Activated CD4-positive, alpha-beta T cell treated with anti-CD3 and anti-CD28 coated beads, Interleukin-2, amount 50 U/mL, for 4 hours (primary cell): ENCODE measurements around the gene PDXP.
"Not testable (repeated sequence)": the region's sequence is repeated elsewhere in the genome, so short reads cannot be mapped to it uniquely, and the experiment has no call there.

ENCODE experiments used
- DNase-seq, 2 experiments: peaks; one replicate each; pipeline ENCODE4 v3.0.0-alpha.2; 2020

Gene PDXP

DNA sequence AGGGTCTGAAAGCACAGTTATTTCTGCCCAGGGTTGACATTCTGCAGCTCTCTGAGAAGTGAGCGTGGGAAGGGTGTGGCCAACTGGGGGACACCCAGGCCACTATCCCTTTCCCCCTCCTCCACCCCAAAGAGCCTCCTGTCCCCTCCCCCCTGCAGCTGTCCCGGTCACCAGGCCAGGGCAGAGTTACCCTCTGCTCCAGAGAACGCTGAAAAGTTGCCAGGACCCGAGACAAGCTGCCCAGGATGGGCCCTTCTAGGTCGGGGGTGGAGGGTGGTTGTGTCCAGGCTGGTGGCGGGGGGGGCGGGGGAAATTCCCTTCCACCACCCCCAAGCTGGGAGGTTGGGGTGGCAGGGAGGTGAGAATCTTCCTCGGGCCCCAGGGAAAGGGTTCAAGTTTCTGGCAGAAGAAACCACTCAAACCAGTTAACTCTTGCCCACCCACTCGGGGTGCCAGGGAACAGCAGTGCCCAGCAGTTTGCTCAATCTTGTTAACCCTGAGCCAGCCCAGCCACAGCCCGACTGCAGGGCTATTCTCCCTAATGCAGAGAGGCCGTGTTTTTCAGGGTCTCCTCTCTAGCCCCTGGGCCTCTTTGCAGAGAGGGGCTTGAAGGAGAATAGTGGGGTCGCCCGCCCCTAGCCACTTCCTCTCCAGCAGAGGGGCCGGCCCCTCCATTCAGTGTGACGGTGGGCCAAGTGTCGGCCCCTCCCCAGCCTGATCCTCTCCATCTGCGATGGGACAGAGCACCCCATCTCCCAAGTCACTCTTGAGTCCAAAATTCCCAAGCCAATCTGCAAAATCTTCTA lies 17.6 kb downstream of the PDXP start:
- DNase-seq: no peak

DNA sequence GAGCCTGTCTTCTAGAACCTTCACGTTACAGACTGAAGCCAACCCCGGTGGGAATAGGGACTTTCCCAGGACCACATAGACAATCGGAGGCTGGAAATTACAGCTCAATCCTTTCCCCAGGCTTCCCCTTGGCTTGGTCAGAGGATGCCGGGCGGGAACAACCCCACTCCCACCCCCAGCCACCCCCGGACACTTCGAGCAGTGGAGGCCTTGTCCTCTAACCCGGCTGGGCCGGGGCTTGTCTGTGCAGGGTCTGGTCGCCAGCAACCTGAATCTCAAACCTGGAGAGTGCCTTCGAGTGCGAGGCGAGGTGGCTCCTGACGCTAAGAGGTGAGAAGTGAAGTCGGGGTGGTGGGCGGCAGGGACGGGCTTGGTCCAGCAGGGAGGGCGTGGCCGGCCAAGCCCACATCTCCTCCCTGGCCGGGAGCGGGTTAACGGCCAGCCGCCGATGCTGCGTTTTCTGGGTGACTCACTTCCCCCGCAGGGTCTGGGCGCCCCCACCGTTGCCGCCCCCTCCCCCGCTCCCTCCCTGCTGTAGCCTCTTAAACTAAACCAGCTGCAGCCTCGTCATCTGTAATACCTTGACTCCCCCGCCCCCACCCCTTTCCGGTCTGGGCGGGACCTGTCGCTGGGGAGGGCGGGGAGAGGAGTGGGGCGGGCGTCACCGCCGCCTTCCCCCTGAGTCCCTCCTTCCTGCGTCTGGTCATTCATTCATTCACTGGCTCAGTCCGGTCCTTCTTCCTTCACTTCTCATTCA lies 18.4 kb downstream of the PDXP start:
- DNase-seq: peak; percentile 95

DNA sequence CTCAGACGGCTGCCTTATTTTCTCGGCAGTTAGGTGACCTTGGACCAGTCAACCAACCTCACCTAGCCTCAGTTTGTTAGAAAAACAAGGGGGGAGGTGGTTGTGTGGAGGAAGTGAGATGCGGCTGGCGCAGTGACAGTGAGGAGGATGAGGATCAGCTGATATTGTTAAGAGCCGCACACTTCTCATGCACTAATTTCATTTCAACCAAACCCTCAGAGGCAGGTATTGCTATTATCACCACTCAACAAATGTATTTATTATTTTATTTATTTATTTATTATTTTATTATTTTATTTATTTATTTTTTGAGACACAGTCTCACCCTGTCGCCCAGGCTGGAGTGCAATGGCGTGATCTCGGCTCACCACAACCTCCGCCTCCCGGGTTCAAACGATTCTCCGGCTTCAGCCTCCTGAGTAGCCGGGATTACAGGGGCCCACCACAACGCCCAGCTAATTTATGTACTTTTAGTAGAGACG lies 19.0 kb downstream of the PDXP start:
- DNase-seq: no peak

DNA sequence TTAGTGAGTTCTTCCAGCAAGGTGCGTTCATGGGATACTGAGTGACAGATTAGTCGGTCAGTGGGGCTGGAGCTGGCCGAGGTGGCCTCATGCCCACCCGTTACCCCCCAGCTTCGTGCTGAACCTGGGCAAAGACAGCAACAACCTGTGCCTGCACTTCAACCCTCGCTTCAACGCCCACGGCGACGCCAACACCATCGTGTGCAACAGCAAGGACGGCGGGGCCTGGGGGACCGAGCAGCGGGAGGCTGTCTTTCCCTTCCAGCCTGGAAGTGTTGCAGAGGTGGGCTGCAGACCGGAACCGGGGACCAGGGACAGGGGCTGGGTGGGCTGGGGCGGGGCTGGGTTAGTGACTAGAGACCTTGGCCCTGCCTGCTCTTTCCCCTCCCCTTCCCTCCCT lies 19.8 kb downstream of the PDXP start:
- no peak for DNase-seq

DNA sequence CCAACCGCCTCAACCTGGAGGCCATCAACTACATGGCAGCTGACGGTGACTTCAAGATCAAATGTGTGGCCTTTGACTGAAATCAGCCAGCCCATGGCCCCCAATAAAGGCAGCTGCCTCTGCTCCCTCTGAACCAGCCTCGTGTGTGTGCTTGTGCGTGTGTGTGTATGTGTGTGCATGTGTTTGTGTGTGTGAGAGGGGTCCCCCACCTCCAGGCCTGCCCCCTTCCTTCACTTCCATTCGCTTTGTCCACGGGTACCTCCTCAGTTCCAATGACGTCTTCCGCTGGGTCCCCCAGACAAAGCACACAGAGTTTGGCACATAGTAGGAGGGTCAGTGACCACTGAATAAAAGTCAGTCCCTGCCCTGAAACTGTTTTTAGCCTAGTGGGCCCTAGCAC lies 21.1 kb downstream of the PDXP start:
- no peak for DNase-seq

DNA sequence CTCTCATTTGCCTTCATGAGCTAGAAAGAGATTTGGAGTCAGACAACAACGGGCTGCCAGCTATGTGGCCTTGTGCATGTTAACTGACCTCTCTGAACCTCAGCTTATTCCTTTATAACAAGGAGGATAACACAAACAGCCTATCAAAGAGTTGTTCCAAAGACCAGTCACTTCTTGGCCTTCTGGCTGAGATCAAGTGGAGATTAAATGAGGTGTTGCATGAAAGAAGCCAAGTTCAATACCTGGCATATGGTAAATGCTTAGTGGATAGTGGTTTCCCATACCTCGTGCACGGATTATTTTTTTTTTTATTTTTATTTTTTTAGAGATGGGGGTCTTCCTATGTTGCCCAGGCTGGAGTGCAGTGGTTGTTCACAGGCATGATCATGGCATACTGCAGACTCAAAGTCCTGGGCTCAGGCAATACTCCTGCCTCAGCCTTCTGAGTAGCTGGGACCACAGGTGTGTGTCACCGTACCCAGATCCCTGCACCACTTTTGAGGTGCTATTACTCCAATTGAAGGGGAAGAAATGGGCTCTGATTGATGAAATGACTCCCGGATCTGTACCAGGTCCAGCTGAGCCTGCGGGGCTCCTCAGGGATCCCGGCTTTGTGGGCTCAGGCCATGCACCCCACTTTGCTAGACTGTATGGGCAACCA lies 21.8 kb downstream of the PDXP start:
- no peak for DNase-seq

DNA sequence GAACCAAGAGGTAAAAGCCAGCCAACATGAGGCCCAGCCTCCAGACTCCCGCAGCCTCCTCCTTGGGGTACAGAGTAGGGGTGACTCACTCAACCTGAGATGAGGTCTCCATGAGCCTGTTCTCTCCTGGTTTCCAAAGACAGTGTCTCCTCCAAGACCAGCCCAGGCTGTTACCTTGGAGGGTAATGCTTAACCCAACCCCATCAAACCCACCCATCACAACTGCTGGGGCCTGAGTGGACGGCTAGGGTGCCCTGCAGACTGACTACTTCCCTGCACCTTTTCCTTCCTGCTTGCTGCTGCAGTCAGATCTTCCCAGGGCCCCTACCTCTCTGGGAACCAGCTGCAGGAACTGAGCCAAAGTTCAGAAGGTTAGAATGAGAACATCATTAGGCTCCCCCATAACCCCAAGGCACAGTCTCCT lies 22.5 kb downstream of the PDXP start:
- no peak for DNase-seq

DNA sequence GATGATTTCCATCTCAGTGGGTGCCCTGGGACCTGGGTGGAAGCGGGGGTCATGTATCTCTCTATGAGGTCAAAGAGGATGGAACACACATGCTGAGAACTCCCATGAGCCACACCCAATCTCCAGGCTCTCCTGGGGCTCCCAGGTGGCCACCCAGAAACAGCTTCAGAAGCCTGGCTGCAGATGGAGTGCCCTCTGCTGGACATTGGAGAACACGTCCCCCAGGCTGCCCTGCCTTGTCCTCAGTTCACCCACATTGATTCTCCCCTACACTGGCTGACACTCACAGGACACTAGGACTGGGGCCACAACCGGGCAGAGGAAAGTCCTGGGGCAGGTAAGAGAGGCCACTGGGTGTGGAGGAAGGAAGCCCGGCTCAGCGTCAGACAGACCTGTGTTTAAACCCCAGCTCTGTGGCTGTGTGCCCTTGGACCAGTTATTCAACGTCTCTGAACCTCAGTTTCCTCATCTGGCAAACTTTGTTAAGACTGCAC lies 23.1 kb downstream of the PDXP start:
- DNase-seq: peak; percentile 68 to 69

DNA sequence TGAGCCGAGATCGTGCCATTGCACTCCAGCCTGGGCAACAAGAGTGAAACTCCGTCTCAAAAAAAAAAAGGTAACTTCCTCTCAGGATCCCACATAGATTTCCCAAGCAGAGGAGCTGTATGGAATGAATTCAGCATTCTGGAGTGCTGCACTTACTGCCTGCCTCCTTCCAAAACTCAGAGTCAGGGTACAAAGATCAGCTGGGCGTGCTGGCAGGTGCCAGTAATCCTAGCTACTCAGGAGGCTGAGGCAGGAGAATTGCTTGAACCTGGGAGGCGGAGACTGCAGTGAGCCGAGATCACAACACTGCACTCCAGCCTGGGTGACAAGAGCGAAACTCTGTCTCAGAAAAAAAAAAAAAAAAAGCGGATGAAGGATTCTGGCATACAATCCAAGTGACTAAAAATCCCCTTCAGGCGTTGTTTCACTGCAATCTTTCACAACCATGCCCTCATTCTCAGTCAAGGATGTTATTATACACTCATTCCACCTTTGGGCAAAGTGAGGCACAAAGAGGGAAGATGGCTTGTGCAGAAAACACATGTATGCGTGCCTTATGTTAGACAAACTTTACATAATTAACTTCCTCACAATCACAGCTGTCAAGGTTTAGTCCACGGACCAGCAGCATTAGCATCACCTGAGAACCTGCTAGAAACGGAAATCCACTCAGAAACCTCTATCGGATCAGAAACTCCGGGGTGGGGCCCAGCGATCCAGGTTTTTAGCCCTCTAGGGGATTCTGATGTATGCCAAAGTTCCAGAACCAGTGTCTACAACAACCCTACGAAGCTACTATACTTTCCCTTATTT lies 26.5 kb downstream of the PDXP start:
- no peak for DNase-seq

DNA sequence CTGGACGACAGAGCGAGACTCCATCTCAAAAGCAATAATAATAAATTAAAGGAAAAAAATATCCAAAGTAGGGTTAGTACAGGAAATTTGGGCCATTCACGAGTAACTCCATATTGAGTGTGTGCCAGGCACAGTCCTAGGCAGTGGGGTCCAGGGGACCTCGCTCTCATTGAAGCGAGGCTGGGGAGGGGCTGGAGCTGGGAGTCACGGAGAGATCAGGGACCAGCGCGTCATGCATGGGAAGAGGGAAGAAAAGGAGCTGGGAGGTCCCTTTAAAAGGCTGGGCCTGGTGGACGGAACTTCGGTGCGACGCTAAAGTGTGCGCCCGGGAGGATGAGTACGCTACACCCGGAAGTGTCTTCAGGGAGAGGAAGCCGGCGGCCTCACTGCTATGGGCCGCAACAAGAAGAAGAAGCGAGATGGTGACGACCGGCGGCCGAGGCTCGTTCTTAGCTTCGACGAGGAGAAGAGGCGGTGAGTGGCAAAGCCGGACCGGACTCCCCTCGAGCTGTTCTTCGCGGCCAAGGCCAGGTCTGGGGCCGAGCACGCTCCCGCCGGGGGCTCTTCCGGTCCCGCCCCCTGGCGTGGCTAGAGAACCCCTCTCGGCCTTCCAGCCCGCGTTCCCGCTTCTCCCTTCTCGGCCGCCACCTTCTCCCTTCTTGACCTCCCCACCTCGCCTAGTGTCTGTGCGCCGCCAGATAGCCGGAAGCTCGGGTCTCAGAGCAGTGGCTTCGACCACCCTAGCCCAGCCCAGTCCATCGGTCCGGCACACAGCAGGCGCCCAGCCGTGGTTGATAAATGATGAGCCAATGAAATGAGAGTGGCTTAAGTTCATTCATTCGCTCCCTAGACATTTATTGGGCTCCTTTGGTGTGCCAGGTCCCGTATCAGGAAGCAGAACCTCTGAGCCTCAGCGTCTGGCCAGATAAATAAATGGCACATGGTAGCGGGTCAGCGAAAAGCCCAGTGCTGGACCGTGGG lies 27.8 kb downstream of the PDXP start, which contains the start of gene NOL12:
Gene NOL12 (plus strand): TSS at position 342 of the 981 bp plus-strand sequence. CDS start 50 bp downstream, at position 392.
- peak; percentile 64 to 70 for DNase-seq

DNA sequence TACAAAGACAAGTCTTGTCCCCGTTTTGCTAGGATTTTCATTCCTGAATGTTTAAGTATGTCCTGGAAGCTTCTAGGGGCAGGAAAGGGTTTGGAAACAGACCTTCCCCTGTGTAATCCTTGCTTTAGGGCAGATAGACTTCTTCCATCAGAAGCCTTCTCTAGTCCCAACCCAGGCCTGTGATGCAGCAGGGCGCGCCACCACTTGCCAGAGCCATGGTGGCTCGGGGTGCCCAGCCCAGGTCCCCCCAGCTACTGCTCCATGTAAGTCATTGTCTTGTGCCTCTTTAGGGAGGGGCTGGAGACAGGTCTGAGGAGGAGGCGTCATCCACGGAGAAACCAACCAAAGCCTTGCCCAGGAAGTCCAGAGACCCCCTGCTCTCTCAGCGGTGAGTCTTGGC lies 31.9 kb downstream of the PDXP start:
- DNase-seq: no peak

DNA sequence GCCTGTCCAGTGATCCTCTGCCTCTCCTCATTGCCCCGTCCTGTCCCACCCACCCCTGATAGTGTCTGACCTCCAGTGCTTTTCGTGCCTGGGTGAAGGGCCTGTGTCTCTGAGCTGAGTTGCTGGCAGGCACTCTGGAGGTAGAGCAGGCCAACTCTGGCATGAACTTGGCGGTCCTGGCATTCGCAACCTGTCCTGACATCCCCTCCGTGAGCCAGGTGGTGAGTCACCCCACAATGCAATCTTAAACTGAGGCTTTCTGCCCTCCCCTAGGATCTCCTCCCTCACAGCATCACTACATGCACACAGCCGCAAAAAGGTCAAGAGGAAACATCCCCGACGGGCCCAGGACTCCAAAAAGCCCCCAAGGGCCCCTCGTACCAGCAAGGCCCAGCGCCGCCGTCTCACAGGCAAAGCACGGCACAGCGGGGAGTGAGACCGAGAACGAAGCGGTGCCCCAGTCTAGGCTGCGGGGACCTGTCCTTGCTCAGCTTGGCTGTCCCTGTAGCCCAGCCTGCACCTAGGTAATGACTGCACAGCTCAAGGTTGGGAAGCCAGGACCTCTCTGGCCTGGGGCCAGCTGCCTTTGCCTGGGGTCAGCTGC lies 32.5 kb downstream of the PDXP start:
- no peak for DNase-seq

DNA sequence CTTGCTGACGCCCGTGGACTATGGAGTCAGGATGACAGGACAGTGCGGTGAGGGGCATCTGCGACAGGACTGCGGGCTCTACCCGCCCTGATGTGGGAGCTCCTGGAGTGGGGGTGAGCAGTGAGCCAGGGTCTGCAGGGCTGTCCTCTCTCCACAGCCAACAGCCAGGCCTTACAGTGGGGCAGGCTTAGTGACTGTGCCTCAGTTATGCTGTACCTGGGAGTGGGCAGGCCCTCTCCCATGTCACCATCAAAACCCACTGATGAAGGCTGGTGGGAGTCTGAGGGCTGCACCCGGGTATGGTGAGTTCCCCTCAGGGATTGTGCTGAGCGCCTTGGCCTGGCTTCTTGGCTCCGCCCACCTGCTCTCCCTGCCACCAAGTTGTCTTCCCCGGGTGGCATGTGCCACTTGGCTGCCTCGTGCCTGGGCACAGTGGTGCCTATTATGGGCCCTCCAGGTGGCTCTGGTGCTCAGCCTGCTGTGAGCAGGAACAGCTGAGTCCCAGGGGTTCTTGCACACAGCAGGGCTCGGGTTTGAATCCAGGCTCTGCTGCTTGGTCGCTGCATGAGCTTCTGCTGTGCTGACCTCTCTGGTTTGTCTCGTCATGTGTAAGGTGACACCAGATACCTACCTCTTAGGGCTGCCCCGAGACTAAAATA lies 34.2 kb downstream of the PDXP start:
- DNase-seq: no peak

DNA sequence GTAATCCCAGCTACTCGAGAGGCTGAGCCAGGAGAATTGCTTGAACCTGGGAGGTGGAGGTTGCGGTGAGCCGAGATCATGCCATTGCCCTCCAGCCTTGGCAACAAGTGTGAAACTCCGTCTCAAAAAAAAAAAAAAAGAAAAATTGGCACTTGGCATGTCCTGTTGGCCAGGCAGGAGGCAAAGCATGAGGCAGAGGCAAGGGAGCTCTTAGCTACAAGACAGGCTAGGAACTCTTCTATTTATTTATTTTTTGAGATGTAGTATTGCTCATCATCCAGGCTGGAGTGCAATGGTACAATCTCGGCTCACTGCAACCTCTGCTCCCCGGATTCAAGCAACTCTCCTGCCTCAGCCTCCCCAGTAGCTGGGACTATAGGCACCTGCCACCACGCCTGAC lies 35.6 kb downstream of the PDXP start:
- not testable (repeated sequence) for DNase-seq

DNA sequence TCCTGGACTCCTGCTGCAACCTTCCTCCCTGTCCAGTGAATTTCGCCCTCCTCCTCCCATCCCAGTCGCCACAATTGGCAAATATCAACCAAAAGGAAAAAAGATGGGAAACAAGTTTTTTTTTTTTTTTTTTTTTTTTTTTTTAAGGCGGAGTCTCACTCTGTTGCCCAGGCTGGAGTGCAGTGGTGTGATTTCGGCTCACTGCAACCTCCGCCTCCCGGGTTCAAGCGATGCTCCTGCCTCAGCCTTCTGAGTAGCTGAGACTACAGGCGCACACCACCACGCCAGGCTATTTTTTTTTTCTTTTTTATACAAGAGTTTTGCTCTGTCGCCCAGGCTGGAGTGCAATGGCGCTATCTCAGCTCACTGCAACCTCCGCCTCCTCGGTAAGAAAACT lies 37.7 kb downstream of the PDXP start:
- DNase-seq: not testable (repeated sequence)

DNA sequence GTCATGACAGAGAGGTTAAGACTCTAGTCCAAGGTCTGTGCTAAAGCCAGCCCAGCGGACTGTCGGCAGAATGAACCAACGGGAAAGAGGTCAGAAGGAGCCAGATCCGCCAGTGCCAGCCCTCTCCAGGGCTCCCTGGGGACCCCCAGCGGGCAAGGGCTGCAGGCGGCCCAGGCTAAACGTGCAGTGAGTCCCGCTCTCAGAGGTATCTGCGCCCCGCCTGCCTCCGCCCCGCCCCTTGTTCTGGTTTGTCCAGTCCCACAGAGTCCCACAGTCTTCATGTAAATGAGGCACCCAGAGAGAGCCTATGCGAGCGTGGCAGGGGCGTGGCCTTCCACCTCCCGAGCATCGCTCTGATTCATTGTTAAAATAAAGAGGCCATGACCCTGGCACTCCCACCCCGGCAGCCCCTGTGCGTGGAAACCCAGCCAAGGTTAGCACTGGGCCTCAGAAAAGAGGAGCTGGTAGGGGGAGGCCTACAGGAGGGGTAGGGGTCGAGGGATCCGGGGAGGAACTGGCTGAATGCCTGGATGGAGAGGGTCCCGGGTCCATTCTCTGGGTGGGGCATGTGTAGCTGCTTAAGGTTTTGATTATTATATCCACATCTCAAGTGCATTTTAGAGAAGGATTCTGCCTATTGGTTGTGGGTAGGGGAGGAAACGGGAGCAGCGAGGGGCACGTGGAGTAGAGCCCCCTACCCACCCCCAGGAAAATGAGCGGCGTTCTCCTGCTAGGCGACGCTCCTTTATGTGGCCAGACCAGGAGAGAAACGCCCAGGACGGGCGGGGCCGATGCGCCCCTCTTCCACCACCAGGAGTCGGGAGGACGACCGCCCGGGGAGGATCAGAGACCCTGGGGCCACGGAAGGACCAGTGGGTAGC lies 38.4 kb downstream of the PDXP start, which contains the start of gene TRIOBP:
Gene TRIOBP (plus strand): TSS at position 392 of the 881 bp plus-strand sequence. CDS start 4,318 bp downstream, outside the sequence.
- peak; percentile 87 for DNase-seq

DNA sequence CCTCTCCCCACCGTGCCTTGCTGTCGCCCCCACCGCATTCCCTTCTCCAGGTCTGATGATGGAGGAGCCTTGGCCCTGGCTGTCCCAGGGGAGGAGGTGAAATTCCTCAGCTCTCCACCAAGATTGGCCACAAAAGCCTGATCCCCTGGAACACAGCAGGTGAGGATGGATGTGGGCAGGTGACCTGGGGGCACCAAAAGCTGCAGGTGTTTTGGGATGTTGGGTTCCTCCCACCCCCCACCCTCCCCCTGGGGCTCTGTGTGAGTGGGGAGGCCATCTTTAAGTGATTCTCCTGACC lies 39.0 kb downstream of the PDXP start:
- no peak for DNase-seq

DNA sequence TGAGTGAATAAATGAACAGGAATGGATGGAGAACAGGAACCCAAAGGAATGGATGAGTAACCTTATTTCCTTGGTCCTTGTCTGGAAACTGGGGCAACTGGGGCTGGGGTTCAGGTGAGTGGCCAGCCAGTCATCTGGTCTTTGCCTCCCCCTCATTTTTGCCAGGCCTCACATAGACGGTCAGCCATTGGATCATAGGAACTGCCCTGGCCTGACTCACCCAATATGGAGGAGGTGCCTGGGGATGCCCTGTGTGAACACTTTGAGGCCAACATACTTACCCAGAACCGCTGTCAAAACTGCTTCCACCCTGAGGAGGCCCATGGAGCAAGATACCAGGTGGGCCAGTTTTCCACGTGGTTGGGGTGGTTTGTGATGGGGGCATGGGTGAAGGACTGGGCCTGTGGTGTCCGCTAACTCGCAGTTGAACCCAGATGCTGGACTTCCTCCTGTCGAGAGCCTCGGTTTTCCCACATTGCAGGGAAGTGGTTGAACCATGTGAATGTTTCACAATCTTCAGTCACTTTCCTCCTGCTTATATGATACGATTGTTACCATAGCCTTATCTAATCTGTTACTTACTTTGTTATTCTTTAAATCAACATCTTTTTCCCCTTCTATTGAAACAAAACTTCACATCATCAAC lies 42.7 kb downstream of the PDXP start:
- DNase-seq: no peak

DNA sequence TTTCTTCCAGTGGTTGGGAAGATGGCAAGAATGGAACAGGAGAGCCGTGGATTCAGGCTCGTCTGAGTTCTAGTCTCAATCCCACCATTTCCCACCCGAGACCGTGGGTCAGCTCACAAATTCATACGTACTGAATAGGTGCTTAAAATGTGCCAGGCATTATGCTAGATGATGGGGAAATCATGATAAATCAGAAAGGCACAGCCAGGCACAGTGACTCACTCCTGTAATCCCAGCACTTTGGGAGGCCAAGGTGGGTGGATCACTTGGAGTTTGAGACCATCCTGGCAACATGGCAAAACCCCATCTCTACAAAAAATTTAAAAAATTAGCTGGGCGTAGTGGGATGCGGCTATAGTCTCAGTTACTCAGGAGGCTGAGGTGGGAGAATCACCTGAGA lies 45.4 kb downstream of the PDXP start:
- no peak for DNase-seq
